HL-60/S4 treated with retinoic acid at 250 ng/mL for 4 days and 3 days (cell line): ENCODE data around the gene AACS.
"Not testable (repeated sequence)": the region's sequence is repeated elsewhere in the genome, so short reads cannot be mapped to it uniquely, and the experiment has no call there.

Experiments used
- in situ Hi-C: fragments of 300-500 bp; cut with MboI; formaldehyde crosslinking; loops from 2 replicates; pipeline ENCODE4 v1.7.0; 2022; ENCODE audit warnings: low sequenced_read_pairs

Gene AACS

GRCh38 chr12:125091401-125091800 is 26.2 kb downstream of the AACS start:
- in situ Hi-C loops, result no loop called here

GRCh38 chr12:125092108-125092871 is 27.1 kb downstream of the AACS start:
- in situ Hi-C loops, result no loop called here

GRCh38 chr12:125092872-125093680 is 27.8 kb downstream of the AACS start:
- in situ Hi-C loops, result no loop called here

- in situ Hi-C loops, result no loop called here
Observed at GRCh38 chr12:125093681-125094330, 28.6 kb downstream of the AACS start.

GRCh38 chr12:125096894-125097293 is 31.7 kb downstream of the AACS start:
- in situ Hi-C loops, result no loop called here

- in situ Hi-C loops, result no loop called here
Observed at GRCh38 chr12:125097427-125097826, 32.2 kb downstream of the AACS start.

GRCh38 chr12:125098676-125099408 is 33.6 kb downstream of the AACS start:
- in situ Hi-C loops, result no loop called here

- in situ Hi-C loops, result no loop called here
Observed at GRCh38 chr12:125099409-125099782, 34.2 kb downstream of the AACS start.

- in situ Hi-C loops, result no loop called here
Observed at GRCh38 chr12:125100551-125101434, 35.6 kb downstream of the AACS start.

GRCh38 chr12:125104982-125105381 is 39.7 kb downstream of the AACS start:
- in situ Hi-C loops, result no loop called here

GRCh38 chr12:125105600-125105999 is 40.4 kb downstream of the AACS start:
- in situ Hi-C loops, result no loop called here

GRCh38 chr12:125110641-125111360 is 45.6 kb downstream of the AACS start:
- in situ Hi-C loops, result no loop called here

GRCh38 chr12:125111403-125111802 is 46.2 kb downstream of the AACS start:
- in situ Hi-C loops, result no loop called here

- in situ Hi-C loops, result not testable (repeated sequence)
Observed at GRCh38 chr12:125112614-125113013, 47.4 kb downstream of the AACS start.

GRCh38 chr12:125113263-125113662 is 48.0 kb downstream of the AACS start:
- in situ Hi-C loops, result no loop called here

GRCh38 chr12:125113789-125114188 is 48.6 kb downstream of the AACS start:
- in situ Hi-C loops, result no loop called here

- in situ Hi-C loops, result no loop called here
Observed at GRCh38 chr12:125114365-125115141, 49.3 kb downstream of the AACS start.

GRCh38 chr12:125120566-125120965 is 55.3 kb downstream of the AACS start:
- in situ Hi-C loops, result no loop called here

- in situ Hi-C loops, result no loop called here
Observed at GRCh38 chr12:125121106-125121505, 55.9 kb downstream of the AACS start.
